ENCODE data around the gene SYNPO2.

SYNPO2 gene

DNA sequence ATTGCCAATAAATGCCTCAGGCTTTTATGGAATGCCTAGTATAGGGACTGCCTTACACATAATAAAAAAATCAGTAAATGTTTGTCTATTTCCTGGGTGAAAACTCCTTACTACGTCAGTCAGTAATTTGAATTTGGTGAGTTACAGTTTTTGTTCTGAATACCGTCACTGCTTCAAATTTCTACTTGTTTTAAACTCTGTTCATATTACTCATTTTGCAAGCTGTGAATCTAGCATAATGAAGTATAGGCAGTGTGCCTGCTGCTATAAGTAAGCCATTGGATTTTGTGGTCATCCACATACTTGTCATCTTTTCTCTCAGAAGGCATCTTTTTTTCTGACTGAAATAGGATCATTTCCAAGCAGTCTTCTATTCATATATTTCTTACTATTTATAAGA is 43.1 kb downstream of the SYNPO2 start:
- H2AFZ ChIP-seq (ENCODE audit: low read length): no peak overlapping the region
- H3K9ac ChIP-seq (ENCODE audit: low read depth, low read length, poor library complexity, severe bottlenecking): no peak overlapping the region
- H3K4me3 ChIP-seq (ENCODE audit: low read length, poor library complexity, severe bottlenecking): no peak overlapping the region
- TF ChIP-seq, protein P1, sequence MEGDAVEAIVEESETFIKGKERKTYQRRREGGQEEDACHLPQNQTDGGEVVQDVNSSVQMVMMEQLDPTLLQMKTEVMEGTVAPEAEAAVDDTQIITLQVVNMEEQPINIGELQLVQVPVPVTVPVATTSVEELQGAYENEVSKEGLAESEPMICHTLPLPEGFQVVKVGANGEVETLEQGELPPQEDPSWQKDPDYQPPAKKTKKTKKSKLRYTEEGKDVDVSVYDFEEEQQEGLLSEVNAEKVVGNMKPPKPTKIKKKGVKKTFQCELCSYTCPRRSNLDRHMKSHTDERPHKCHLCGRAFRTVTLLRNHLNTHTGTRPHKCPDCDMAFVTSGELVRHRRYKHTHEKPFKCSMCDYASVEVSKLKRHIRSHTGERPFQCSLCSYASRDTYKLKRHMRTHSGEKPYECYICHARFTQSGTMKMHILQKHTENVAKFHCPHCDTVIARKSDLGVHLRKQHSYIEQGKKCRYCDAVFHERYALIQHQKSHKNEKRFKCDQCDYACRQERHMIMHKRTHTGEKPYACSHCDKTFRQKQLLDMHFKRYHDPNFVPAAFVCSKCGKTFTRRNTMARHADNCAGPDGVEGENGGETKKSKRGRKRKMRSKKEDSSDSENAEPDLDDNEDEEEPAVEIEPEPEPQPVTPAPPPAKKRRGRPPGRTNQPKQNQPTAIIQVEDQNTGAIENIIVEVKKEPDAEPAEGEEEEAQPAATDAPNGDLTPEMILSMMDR (conservative IDR thresholded peaks at IDR 0.05; ENCODE audit: low read length): no peak
- TF ChIP-seq EZH2phosphoT487 (IDR thresholded peaks at IDR 0.05; ENCODE audit: borderline replicate concordance): no peak
- no peaks in the 10 kb centered on the region for H3K4me1 ChIP-seq (ENCODE audit: insufficient read depth, low read length, poor library complexity, severe bottlenecking)
- no peaks in the 10 kb centered on the region for H4K20me1 ChIP-seq (ENCODE audit: insufficient read depth, low read length, poor library complexity, severe bottlenecking)
- no peaks in the 10 kb centered on the region for H3F3A ChIP-seq (ENCODE audit: low read depth)
- H3K36me3 ChIP-seq (ENCODE audit: insufficient read depth, low read length): no peaks in the 10 kb centered on the region
- H3K4me2 ChIP-seq (ENCODE audit: low read depth, low read length, poor library complexity, severe bottlenecking): no peak overlapping the region
- H3K79me2 ChIP-seq (ENCODE audit: insufficient read depth, low read length): no peaks in the 10 kb centered on the region
- H3K9me3 ChIP-seq (ENCODE audit: insufficient read depth, low read depth, low read length): no peaks in the 10 kb centered on the region
- no peaks in the 10 kb centered on the region for H3K27me3 ChIP-seq (ENCODE audit: insufficient read depth, low read length, poor library complexity, severe bottlenecking)
- no peaks in the 10 kb centered on the region for H3K9me2 ChIP-seq (replicated peaks; ENCODE audit: low read depth, low read length)

DNA sequence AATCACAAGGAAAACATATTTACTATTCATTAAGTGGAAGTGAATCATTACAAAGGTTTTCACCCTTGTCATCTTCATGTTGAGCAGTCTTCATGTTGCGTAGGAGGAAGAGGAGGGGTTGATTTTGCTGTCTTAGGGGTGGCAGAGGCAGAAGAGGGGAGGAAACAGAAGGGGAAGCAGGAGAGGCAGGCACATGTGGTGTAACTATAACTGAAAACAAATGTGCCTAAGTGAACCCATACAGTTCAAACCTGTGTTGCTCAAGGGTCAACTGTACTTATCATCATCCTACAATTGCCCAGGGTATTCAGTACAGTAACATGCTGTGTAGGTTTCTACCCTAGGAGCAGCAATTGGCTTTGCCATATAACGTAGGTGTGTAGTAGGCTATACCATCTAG is 47.2 kb downstream of the SYNPO2 start:
- H3K9ac ChIP-seq (ENCODE audit: low read depth, low read length, poor library complexity, severe bottlenecking): no peak overlapping the region
- no peaks in the 10 kb centered on the region for H3K27me3 ChIP-seq (ENCODE audit: insufficient read depth, low read length, poor library complexity, severe bottlenecking)
- H3K36me3 ChIP-seq (ENCODE audit: insufficient read depth, low read length): no peaks in the 10 kb centered on the region
- no peaks in the 10 kb centered on the region for H3F3A ChIP-seq (ENCODE audit: low read depth)
- H3K4me1 ChIP-seq (ENCODE audit: insufficient read depth, low read length, poor library complexity, severe bottlenecking): no peaks in the 10 kb centered on the region
- no peaks in the 10 kb centered on the region for H3K9me3 ChIP-seq (ENCODE audit: insufficient read depth, low read depth, low read length)
- no peaks in the 10 kb centered on the region for H3K79me2 ChIP-seq (ENCODE audit: insufficient read depth, low read length)
- peak overlapping the region; percentile 4; the same call in 1 of the 2 replicates for H2AFZ ChIP-seq (ENCODE audit: low read length)
- no peaks in the 10 kb centered on the region for H4K20me1 ChIP-seq (ENCODE audit: insufficient read depth, low read length, poor library complexity, severe bottlenecking)
- no peak overlapping the region for H3K4me2 ChIP-seq (ENCODE audit: low read depth, low read length, poor library complexity, severe bottlenecking)
- no peaks in the 10 kb centered on the region for H3K9me2 ChIP-seq (replicated peaks; ENCODE audit: low read depth, low read length)
- TF ChIP-seq EZH2phosphoT487 (IDR thresholded peaks at IDR 0.05; ENCODE audit: borderline replicate concordance): no peak
- TF ChIP-seq, protein P1 (conservative IDR thresholded peaks at IDR 0.05; ENCODE audit: low read length): no peak
- no peak overlapping the region for H3K4me3 ChIP-seq (ENCODE audit: low read length, poor library complexity, severe bottlenecking)

DNA sequence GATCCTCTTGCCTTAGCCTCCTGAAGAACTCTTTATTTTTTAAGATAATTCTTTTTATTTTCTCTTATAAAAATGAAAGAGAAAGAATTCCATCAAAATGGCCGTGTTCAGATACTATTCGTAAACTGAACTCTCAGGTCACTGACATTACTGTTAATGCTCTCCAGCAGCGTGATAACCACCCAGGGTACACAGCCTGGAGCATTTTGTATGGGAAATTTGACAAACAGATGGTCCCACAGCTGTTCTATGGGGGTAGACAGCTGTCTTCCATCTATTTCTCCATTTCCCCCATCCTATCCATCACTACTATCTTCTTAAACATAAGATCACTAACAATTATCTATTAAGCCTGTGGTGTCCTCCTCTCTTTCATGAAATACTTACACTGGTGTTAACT is 47.8 kb downstream of the SYNPO2 start:
- Histone ChIP-seq H3K79me2 (ENCODE audit: insufficient read depth, low read length) (no peaks in the 10 kb centered on the region), H3K9ac (ENCODE audit: low read depth, low read length, poor library complexity, severe bottlenecking) (no peak overlapping the region), H4K20me1 (ENCODE audit: insufficient read depth, low read length, poor library complexity, severe bottlenecking) (no peaks in the 10 kb centered on the region), H3F3A (ENCODE audit: low read depth) (no peaks in the 10 kb centered on the region), H3K4me1 (ENCODE audit: insufficient read depth, low read length, poor library complexity, severe bottlenecking) (no peaks in the 10 kb centered on the region), H3K4me3 (ENCODE audit: low read length, poor library complexity, severe bottlenecking) (no peak overlapping the region), H3K36me3 (ENCODE audit: insufficient read depth, low read length) (no peaks in the 10 kb centered on the region), H2AFZ (ENCODE audit: low read length) (no peak overlapping the region), H3K4me2 (ENCODE audit: low read depth, low read length, poor library complexity, severe bottlenecking) (no peak overlapping the region), H3K9me2 (replicated peaks; ENCODE audit: low read depth, low read length) (no peaks in the 10 kb centered on the region), H3K9me3 (ENCODE audit: insufficient read depth, low read depth, low read length) (no peaks in the 10 kb centered on the region), H3K27me3 (ENCODE audit: insufficient read depth, low read length, poor library complexity, severe bottlenecking) (no peaks in the 10 kb centered on the region)
- TF ChIP-seq, protein P1 (conservative IDR thresholded peaks at IDR 0.05; ENCODE audit: low read length): no peak

All from Loucy (cell line).